Activated T-helper 1 cell treated with Interleukin-2 at 50 U/mL for 16 hours (primary cell): Measurements from ENCODE around the gene ARSK.

ENCODE experiments used
- DNase-seq: peaks from one replicate; pipeline ENCODE4 v3.0.0-alpha.2; 2020; ENCODE audit warnings: low read depth

ARSK gene

GRCh38 chr5:95647886-95648860, 93.3 kb downstream of the ARSK start:
- no peak for DNase-seq

DNA sequence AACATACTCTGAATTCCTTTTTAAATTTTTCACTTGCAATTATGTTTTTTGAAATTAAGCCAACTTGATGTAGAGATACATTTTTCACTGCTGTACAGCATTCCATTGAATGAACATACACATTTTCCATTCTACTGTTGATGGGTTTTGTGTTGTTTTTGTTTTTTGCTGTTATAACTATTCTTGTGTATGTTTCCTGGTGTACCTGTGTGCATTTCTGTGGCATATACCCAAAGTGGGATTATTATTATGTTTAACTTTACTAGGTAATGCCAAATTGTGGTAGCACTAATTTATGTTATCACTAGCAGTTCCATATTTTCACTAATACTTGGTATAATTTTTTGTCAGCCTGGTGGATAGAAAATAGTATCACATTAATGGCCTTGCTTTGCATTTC, 94.4 kb downstream of the ARSK start:
- no peak for DNase-seq

DNA sequence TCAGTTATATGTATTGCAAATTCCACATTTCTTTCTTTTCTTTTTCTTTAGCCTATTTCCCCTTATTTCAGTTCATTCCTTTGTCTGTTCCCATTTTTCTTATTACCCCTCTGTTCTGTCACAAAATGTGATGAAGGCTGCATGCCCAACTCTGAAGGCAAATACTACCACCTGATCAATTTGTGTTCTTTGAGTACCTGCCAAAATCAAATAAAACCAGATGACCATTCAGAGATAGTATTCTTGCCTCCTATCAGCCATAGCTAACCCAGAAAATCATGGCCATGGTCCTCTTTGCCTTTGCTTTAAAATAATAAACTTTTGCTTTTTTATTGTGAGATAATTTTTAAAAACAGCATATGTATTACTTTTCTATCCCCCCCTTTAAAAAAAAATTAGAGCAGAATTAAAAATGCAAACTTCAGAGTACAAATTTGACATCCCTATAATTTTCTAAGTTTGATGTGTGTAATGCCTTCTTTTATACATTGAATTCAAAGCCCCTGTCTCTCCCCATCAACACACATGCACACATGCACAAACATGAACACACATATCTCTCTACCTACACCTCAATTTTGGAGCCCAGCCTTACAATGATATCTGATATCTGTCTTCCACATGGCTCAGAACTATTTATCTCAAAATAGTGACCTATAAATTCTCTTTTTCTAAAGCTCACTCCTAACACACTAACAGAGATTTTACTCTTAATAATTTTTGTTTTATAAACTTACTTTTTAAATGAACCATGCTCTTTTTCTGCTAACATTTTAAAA, 95.1 kb downstream of the ARSK start:
- DNase-seq: no peak

- no peak for DNase-seq
These were observed 97.9 kb downstream of the ARSK start for GRCh38 chr5:95652849-95653248.

- no peak for DNase-seq
These were observed 99.3 kb downstream of the ARSK start for GRCh38 chr5:95654196-95654595.
